Left kidney (tissue), 2 donors: ENCODE measurements around the gene TBC1D9B. TPM values are rescaled to one million over a fixed set of nuclear protein-coding genes. Genes with fewer than 3 reads are reported as not detected.

ENCODE experiments used
- DNase-seq: peaks from one replicate; pipeline ENCODE4 v3.0.0-alpha.2; 2013
- polyA plus RNA-seq: library from polyadenylated mRNA; unstranded; fragments of 120-200 nt; gene quantifications from one replicate; pipeline ENCODE4 v1.2.1, GENCODE V29; 2013; ENCODE audit not compliant: insufficient read length

Gene TBC1D9B
- polyA plus RNA-seq, 1 donor, result 108 TPM

- peak; percentile 89 for DNase-seq
Measured at GRCh38 chr5:179821298-179822058, 86.2 kb downstream of the TBC1D9B start.

- peak; percentile 83 for DNase-seq
Measured at GRCh38 chr5:179820483-179821297, 87.0 kb downstream of the TBC1D9B start, which contains the start of gene SQSTM1. TSS of gene SQSTM1 (plus strand) at chr5:179820905. CDS start at chr5:179820937, 32 bp downstream.

GRCh38 chr5:179820127-179820482, 87.6 kb downstream of the TBC1D9B start:
- no peak for DNase-seq

DNA sequence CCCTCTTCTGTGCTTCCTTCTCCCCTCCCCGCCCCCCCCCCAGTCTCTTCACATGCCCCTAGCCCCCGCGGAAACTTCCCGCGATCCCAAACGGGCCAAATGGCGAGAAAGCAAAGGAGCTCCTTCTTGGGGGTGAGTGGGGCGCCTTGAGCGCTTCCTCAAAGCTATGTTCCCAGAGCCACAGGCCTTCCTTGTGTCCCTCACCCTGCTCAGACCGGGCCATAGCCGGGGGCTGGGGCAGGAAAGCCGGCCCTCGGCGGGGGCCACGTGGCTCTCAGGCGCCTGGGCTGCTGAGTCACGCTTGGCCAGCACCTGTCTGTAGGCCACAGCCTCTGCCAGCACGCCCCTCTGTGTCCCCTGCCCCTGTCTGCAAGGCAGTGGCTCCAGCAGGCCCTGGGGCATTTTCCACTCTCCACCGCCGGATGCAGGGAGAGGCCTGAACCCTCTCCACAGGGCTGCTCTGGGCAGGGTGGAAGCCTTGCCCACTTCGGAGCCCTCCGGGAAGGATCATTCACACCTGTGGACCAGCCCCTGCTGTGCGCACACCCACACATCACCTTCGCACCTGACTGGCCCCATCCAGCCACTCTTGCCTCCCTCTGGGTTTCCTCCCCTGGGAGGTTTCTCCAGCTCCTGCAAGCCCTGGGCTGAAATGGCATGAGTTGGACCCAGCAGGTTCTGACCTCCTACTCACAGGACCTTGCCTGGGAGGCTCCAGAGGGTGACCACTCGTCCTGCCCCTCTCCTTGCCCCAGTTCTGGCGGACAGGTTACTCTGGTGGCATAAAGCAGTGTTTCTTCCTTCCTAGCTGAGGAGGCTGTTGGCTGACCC, 88.2 kb downstream of the TBC1D9B start:
- DNase-seq, result no peak

DNA sequence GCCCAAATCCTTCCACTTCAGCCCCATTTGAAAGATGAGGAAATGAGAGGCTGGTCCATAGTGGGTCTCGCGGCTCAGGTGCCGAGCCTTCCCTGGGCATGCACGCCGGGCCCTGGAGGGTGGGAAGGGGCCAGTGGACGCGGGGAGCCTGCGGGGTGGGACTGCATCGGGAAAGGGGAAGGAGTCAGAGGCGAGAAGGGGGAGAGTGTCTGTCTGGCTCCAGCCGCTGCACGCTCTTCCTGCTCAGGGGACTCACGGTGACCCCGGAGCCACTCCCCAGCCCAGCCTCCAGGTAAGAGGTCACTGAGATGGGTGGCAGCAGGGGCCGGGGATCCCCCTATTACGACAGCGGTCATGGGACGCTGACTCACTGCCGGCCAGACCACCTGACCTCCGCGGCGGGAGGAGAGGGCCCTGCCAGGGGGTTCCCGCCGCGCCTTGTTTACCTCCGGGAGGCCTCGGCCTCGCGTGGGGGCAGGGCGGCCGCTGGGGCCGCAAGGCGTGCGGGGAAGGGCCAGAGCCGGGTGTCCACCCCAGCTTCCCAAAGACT, 88.9 kb downstream of the TBC1D9B start:
- peak; percentile 82 for DNase-seq

GRCh38 chr5:179817890-179818745, 89.6 kb downstream of the TBC1D9B start:
- DNase-seq, result no peak

DNA sequence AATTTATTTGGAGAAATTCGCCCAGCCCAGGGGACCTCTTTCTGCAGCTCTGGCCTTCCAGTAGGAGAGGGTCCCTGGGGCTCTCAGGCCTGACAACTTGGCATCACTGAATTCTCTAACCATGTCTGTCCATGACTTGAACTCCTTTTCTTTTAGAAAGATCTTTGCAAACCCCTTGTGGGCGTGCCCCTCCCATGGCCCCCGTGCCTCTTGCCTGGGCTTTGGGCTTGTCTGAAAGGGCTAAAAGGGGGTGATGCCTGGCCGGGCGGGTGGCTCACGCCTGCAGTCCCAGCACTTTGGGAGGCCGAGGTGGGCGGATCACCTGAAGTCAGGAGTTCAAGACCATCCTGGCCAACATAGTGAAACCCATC, 90.2 kb downstream of the TBC1D9B start:
- DNase-seq, result no peak

- DNase-seq, result no peak
Measured at GRCh38 chr5:179816796-179817469, 90.8 kb downstream of the TBC1D9B start.

GRCh38 chr5:179816401-179816795, 91.3 kb downstream of the TBC1D9B start:
- no peak for DNase-seq

- no peak for DNase-seq
Measured at GRCh38 chr5:179815491-179816249, 92.0 kb downstream of the TBC1D9B start.

- no peak for DNase-seq
Measured at GRCh38 chr5:179814090-179814489, 93.6 kb downstream of the TBC1D9B start.

- DNase-seq, result no peak
Measured at GRCh38 chr5:179812997-179813607, 94.6 kb downstream of the TBC1D9B start.

DNA sequence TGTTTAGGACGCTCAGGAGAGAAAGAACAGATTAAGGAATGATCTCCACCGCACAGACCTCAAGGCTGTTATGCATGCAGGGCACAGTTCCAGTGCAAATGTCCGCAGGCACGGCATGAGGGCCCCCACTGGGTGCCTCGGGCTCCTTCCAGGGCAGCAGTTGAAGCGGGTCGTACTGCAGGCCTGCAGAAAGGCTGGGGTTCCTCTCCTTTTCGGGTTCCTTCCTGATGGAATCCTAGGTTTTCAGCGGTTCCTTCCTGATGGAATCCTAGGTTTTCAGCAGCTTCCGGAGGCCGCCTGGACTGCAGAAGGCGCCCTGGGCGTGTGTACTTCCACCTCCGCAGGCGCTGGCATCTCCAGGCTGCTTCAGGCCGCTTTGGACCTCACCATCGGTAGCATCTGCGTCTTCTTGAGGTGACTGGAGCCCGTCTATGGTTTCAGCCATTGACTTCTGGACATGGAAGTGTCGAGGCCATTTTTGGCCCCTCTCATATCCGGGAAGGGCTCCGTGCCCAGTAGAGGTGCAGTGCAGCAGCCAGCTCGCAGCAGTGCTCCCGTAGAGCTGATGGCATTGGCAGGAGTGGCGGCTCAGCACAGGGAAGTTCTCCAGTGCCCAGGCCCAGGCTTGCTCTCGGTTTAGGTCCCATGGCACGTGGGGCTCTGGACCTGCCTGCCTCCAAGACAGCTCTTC, 95.4 kb downstream of the TBC1D9B start:
- DNase-seq, result no peak

Other genes starting within 250 kb of the TBC1D9B start
- gene CBY3, start 226.9 kb downstream of the TBC1D9B start, polyA plus RNA-seq, result 0.30 TPM
- 563 TPM for gene CANX, start 208.9 kb downstream of the TBC1D9B start, polyA plus RNA-seq
- gene MAML1, start 175.1 kb downstream of the TBC1D9B start, polyA plus RNA-seq, result 43.7 TPM
- gene LTC4S, start 113.9 kb downstream of the TBC1D9B start, polyA plus RNA-seq, result 1.7 TPM
- gene MGAT4B, start 101.0 kb downstream of the TBC1D9B start, polyA plus RNA-seq, result 159 TPM
- 82.5 TPM for gene SQSTM1, start 87.0 kb downstream of the TBC1D9B start, polyA plus RNA-seq
- 50.5 TPM for gene MRNIP, start 49.1 kb downstream of the TBC1D9B start, polyA plus RNA-seq
- 69.9 TPM for gene RNF130, start 163.9 kb upstream of the TBC1D9B start, polyA plus RNA-seq